NB4 (cell line): ENCODE measurements around the gene TSEN15.

Experiments used
- CTCF ChIP-seq: IDR thresholded peaks from one replicate; pipeline ENCODE4 v1.5.1; 2012; ENCODE audit warnings: low read depth, low read length
- MAX ChIP-seq: IDR thresholded peaks from 2 replicates; pipeline ENCODE4 v1.6.1; 2011; ENCODE audit warnings: low read depth, low read length
- POLR2A ChIP-seq: IDR thresholded peaks from 2 replicates; pipeline ENCODE4 v1.6.1; 2011; ENCODE audit warnings: mild to moderate bottlenecking; ENCODE audit not compliant: insufficient read length; ENCODE audit errors: extremely low read depth

GRCh38 chr1:184050636-184051035 is 894 bp upstream of the TSEN15 start:
- TF ChIP-seq CTCF, result no peak
- no peak for TF ChIP-seq POLR2A
- TF ChIP-seq MAX, result no peak
